Measurements from ENCODE around the gene SETD4. TPM values are rescaled to one million over a fixed set of nuclear protein-coding genes. Genes with fewer than 3 reads are reported as not detected.
A peak's percentile ranks its signal among the peaks of the same experiment; 100 is the strongest.

Gene SETD4
- total and polyA plus RNA-seq, 2 of the 4 experiments (the other 2 are of a cell fraction), result 9.5 to 11.4 TPM

DNA sequence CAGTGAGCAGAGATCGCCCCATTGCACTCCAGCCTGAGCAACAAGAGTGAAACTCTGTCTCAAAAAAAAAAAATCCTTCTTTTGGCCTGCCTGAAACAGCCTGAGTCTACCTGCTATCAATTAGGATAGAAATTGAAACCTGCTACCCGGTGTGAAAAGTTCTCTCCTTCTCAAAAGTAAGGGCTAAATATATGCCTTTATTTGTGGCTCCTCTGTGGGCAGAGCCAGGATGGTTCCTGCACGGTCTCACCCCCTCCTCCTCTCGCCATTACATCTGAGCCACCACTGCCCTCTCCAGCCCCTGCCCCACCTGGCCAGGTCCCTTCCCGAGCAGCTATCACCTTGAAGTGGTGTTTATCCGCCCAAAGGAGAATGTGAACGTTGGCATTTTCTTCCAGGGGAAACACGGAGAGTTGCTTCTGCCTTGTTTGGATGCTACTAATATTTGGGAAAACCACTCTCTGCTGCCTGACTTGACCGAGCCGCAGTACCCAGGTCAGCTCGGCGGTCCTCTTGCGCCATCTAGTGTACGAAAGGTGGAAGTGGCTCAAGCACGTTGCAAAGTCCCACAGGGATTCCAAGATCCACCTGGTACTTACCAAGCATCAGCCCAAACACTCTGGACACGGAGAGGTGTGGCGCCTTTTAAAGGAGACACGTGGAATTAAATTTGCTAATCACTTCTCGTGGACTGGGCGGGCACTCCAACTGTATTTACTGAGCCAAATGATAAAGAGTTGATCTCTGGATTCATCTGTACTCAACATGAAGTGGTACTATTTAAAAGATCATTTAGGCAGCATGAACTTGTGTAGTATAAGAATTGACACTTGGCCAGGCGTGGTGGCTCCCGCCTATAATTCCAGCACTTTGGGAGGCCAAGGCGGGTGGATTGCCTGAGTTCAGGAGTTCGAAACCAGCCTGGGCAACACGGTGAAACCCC is 31.9 kb downstream of the SETD4 start:
- TF ChIP-seq, protein P1, sequence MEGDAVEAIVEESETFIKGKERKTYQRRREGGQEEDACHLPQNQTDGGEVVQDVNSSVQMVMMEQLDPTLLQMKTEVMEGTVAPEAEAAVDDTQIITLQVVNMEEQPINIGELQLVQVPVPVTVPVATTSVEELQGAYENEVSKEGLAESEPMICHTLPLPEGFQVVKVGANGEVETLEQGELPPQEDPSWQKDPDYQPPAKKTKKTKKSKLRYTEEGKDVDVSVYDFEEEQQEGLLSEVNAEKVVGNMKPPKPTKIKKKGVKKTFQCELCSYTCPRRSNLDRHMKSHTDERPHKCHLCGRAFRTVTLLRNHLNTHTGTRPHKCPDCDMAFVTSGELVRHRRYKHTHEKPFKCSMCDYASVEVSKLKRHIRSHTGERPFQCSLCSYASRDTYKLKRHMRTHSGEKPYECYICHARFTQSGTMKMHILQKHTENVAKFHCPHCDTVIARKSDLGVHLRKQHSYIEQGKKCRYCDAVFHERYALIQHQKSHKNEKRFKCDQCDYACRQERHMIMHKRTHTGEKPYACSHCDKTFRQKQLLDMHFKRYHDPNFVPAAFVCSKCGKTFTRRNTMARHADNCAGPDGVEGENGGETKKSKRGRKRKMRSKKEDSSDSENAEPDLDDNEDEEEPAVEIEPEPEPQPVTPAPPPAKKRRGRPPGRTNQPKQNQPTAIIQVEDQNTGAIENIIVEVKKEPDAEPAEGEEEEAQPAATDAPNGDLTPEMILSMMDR (conservative IDR thresholded peaks at IDR 0.05; ENCODE audit: low read depth, low read length), result peak; percentile 97
- TF ChIP-seq RCOR1 (IDR thresholded peaks at IDR 0.05; ENCODE audit: insufficient replicate concordance, low read length) (no peak), CEBPB (IDR thresholded peaks at IDR 0.05; ENCODE audit: low read depth, low read length) (peak; percentile 53), RAD21 (IDR thresholded peaks at IDR 0.05; ENCODE audit: low read length) (peak; percentile 98), MXI1 (IDR thresholded peaks at IDR 0.05; ENCODE audit: borderline replicate concordance, low read depth, low read length) (no peak), SMC3 (IDR thresholded peaks at IDR 0.05; ENCODE audit: low read depth, low read length) (peak; percentile 86), POLR2A (IDR thresholded peaks at IDR 0.05; ENCODE audit: low read depth, low read length) (no peak)
- ATAC-seq (ENCODE audit: low read depth) (peak; percentile 97), DNase-seq (peak; percentile 73)
- Histone ChIP-seq H3K4me3 (ENCODE audit: insufficient read depth, low read depth, low read length) (no peak overlapping the region), H3K14ac (replicated peaks; ENCODE audit: low read depth, low read length) (0 out of 2 replicates have a peak overlapping the region, but pooled peaks have one; percentile 11), H2AK9ac (replicated peaks; ENCODE audit: low read depth, low read length, poor library complexity) (no peak overlapping the region), H4K91ac (ENCODE audit: insufficient read depth, low read depth, low read length) (peak overlapping the region; percentile 57; the same call in 1 of the 2 replicates), H3K79me1 (ENCODE audit: low read depth in 1 of 2, low read length in 2 of 2) (no peaks in the 10 kb centered on the region), H3K4me1 (ENCODE audit: control insufficient read depth, insufficient read depth, low read length) (peaks cover 7% of the 10 kb centered on the region), H3K23ac (ENCODE audit: low read depth, low read length) (no peak overlapping the region), H2BK120ac (ENCODE audit: low read depth, low read length) (peak overlapping the region; percentile 76; the same call in 1 of the 2 replicates), H4K5ac (ENCODE audit: low read depth, low read length) (no peak overlapping the region), H3K27me3 (ENCODE audit: control insufficient read depth, insufficient read depth, low read length) (no peaks in the 10 kb centered on the region), H3K9me3 (ENCODE audit: control insufficient read depth, insufficient read depth, low read length) (no peaks in the 10 kb centered on the region), H3K9me1 (ENCODE audit: insufficient read depth, low read length) (peaks cover 5% of the 10 kb centered on the region), H2AK5ac (ENCODE audit: low read depth, low read length) (no peak overlapping the region), H3K56ac (ENCODE audit: extremely low read depth, insufficient read depth, low read length) (no peak overlapping the region), H3K4me2 (ENCODE audit: low read depth, low read length) (peak overlapping the region; percentile 25; the same call in 1 of the 2 replicates), H3K4ac (ENCODE audit: low read depth, low read length) (no peak overlapping the region; the same call in 1 of the 2 replicates), H2BK15ac (ENCODE audit: low read depth, low read length) (peak overlapping the region; percentile 42; the same call in 1 of the 3 replicates), H4K8ac (ENCODE audit: low read depth in 2 of 2, low read length in 2 of 2) (peak overlapping the region in 1 of 2 experiments; percentile 66; a peak in 1 of 4 replicates), H3K18ac (ENCODE audit: low read depth, low read length) (no peak overlapping the region), H2BK5ac (ENCODE audit: low read depth, low read length, poor library complexity, severe bottlenecking) (no peak overlapping the region), H2BK20ac (ENCODE audit: low read depth, low read length) (no peak overlapping the region), H3K36me3 (ENCODE audit: control insufficient read depth, insufficient read depth, low read length) (no peaks in the 10 kb centered on the region), H3K27ac (ENCODE audit: insufficient read depth, low read length) (no peak overlapping the region), H3K9ac (ENCODE audit: low read depth, low read length) (no peak overlapping the region), H4K20me1 (ENCODE audit: insufficient read depth, low read length) (no peaks in the 10 kb centered on the region), H2AFZ (replicated peaks; ENCODE audit: low read length, poor library complexity) (peak overlapping the region; percentile 92)
- in situ Hi-C loops (cut with MboI; ENCODE audit: low sequenced_read_pairs), result no loop called here
- POLR2A ChIA-PET (ENCODE audit: unreplicated experiment), result interaction anchor here (0.6 kb wide), 1 partner anchor 977 kb away, joined by 6 read pairs; no protein-coding TSS in a partner anchor
- dilution Hi-C loops (cut with HindIII; ENCODE audit: low sequenced_read_pairs, unreplicated experiment), result no loop called here
- BruUV-seq (replicated peaks), result no TSS peak
- intact Hi-C loops (cut with micrococcal nuclease), result loop anchor here (1.0 to 5.0 kb wide), 5 partner anchors 88 to 1141 kb away; no protein-coding TSS in a partner anchor
- CTCF ChIA-PET, result interaction anchor here (0.5 to 1.1 kb wide), 2 partner anchors 10 to 83 kb away, joined by 3 read pairs; no protein-coding TSS in a partner anchor
- WGBS, 2 experiments (ENCODE audit: extremely low coverage in 2 of 2, insufficient read length in 1 of 2), result 0% methylated on average over 6 of the region's 25 CpGs; no CpG with 5 or more reads in 1 of the 2 experiments

All from IMR-90 (cell line).